HG02610 (cell line): ENCODE measurements around the gene ATP1A2.

Source experiments
- ATAC-seq: cut with Tn5 transposase; IDR thresholded peaks from one replicate; pipeline ENCODE4 v1.9.1; 2021; ENCODE audit warnings: mild to moderate bottlenecking, moderate library complexity; ENCODE audit not compliant: unreplicated experiment

ATP1A2 gene

GRCh38 chr1:160084771-160085321 lies 30.7 kb upstream of the ATP1A2 start:
- no peak for ATAC-seq

GRCh38 chr1:160085686-160086455 lies 29.7 kb upstream of the ATP1A2 start:
- peak; percentile 56 for ATAC-seq

- no peak for ATAC-seq
Measured at GRCh38 chr1:160086456-160086892, 29.1 kb upstream of the ATP1A2 start.

- no peak for ATAC-seq
Measured at GRCh38 chr1:160087118-160087662, 28.4 kb upstream of the ATP1A2 start.

- no peak for ATAC-seq
Measured at GRCh38 chr1:160089883-160090282, 25.7 kb upstream of the ATP1A2 start.

- no peak for ATAC-seq
Measured at GRCh38 chr1:160090760-160091159, 24.8 kb upstream of the ATP1A2 start.

GRCh38 chr1:160091666-160092223 lies 23.8 kb upstream of the ATP1A2 start:
- ATAC-seq, result no peak

GRCh38 chr1:160092366-160093068 lies 23.0 kb upstream of the ATP1A2 start:
- ATAC-seq, result no peak

- no peak for ATAC-seq
Measured at GRCh38 chr1:160093069-160093395, 22.5 kb upstream of the ATP1A2 start.

GRCh38 chr1:160093624-160094290 lies 21.8 kb upstream of the ATP1A2 start:
- no peak for ATAC-seq

- ATAC-seq, result no peak
Measured at GRCh38 chr1:160094291-160094625, 21.3 kb upstream of the ATP1A2 start.

GRCh38 chr1:160094806-160095205 lies 20.8 kb upstream of the ATP1A2 start:
- no peak for ATAC-seq

GRCh38 chr1:160095382-160096105 lies 20.0 kb upstream of the ATP1A2 start:
- ATAC-seq, result no peak

GRCh38 chr1:160096274-160097116 lies 19.1 kb upstream of the ATP1A2 start:
- no peak for ATAC-seq

GRCh38 chr1:160097151-160097910 lies 18.2 kb upstream of the ATP1A2 start:
- ATAC-seq, result no peak

GRCh38 chr1:160097911-160098851 lies 17.4 kb upstream of the ATP1A2 start, which contains the start of gene IGSF8:
Gene IGSF8, minus strand, starts transcription at chr1:160098619. Its CDS starts 147 bp downstream, at chr1:160098472.
- peak; percentile 46 for ATAC-seq

- ATAC-seq, result peak; percentile 83
Measured at GRCh38 chr1:160098852-160099561, 16.6 kb upstream of the ATP1A2 start.
